Ascending aorta (tissue), 2 donors: ENCODE measurements around the gene EEF2. TPM values are rescaled to one million over a fixed set of nuclear protein-coding genes. Genes with fewer than 3 reads are reported as not detected.
A peak's percentile ranks its signal among the peaks of the same experiment; 100 is the strongest.

Experiments
- DNase-seq, 2 donors: peaks; one replicate each; pipeline ENCODE4 v3.0.0-alpha.2; 2019; ENCODE audit warnings: low spot score in 2 of 2
- H3K27ac ChIP-seq, 2 donors: fragments of 200-600 bp; sonication (generic); one replicate each; pipeline ENCODE4 v1.5.1; 2016 to 2017; ENCODE audit warnings: mild to moderate bottlenecking in 1 of 2
- H3K27me3 ChIP-seq: fragments of 200-600 bp; sonication (generic); one replicate; pipeline ENCODE4 v1.5.1; 2017
- H3K36me3 ChIP-seq, 2 donors: fragments of 200-600 bp; sonication (generic); one replicate each; pipeline ENCODE4 v1.5.1; 2016
- H3K4me1 ChIP-seq, 2 donors: fragments of 200-600 bp; sonication (generic); one replicate each; pipeline ENCODE4 v1.5.1; 2016 to 2017; ENCODE audit warnings: mild to moderate bottlenecking in 1 of 2
- H3K4me3 ChIP-seq, 2 donors: fragments of 200-600 bp; sonication (generic); one replicate each; pipeline ENCODE4 v1.5.1; 2016 to 2017; ENCODE audit warnings: mild to moderate bottlenecking in 1 of 2
- H3K9me3 ChIP-seq, 2 donors: fragments of 200-600 bp; sonication (generic); one replicate each; pipeline ENCODE4 v1.5.1; 2016
- intact Hi-C: fragments of 100-400 bp; cut with DNase I; formaldehyde crosslinking; loops from one replicate; pipeline ENCODE4 v1.15.1; 2023
- total RNA-seq: library from RNA; depleted of rRNA; stranded (reverse); fragments of >200 nt; gene quantifications from one replicate; pipeline ENCODE4 v1.1.0, GENCODE V29; 2016
- TF ChIP-seq, protein P1 (sequence below), 3 experiments: fragments of 200-600 bp in 2 of 3; fragments of 450-650 bp in 1 of 3; sonication (generic) in 2 of 3; IDR thresholded peaks; one replicate each; pipeline ENCODE4 v1.5.1; 2016 to 2019; ENCODE audit warnings: antibody characterized with exemption in 3 of 3, mild to moderate bottlenecking in 1 of 3, moderate library complexity in 1 of 3

Gene EEF2
- total RNA-seq, 1 donor from 2014 or later, result 1,544 TPM

DNA sequence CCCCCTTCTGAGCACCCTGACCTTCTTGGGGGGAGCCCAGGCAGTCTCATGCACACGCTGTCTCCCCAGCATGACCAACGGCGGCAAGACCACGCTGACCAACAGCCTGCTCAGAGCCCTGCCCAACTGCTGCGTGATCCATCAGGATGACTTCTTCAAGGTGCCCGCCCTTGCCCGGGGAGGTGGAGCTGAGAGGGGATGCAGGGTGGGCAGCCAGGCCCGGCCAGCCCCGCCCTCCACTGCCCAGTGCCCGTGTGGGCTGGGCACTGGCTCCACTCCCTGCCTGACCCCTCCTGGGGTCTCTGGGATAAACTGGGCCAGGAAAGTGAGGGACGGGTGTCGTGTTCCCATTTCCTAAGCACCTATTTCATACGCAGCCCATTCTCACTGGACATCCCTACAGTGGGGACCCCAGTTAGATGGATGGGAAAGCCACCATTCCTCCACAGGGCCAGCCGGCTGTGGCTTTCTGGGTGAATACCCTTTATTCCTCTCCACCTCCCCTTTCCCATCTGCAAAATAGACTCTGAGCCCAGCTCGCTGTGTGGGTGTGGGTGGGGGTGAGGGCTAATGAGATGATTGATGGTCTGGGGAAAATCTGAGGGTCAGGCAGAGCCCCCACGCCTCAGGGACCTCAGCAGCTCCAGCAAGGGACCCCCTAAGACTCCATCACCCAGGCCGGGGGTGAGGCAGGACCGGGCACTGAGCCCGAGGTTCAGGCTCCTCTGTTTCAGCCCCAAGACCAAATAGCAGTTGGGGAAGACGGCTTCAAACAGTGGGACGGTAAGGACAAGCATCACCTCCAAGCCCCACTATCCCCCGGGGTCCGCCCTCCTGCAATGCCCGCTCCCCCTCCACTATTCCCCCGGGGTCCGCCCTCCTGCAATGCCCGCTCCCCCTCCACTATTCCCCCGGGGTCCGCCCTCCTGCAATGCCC, 48.5 kb downstream of the EEF2 start:
- Histone ChIP-seq H3K27ac (no peak overlapping the region), H3K36me3 (no peaks in the 10 kb centered on the region), H3K27me3 (no peaks in the 10 kb centered on the region), H3K4me3 (no peak overlapping the region), H3K4me1 (peaks cover 4 to 5% of the 10 kb centered on the region in 2 donors), H3K9me3 (no peaks in the 10 kb centered on the region)
- intact Hi-C loops, result no loop called here
- TF ChIP-seq, protein P1, sequence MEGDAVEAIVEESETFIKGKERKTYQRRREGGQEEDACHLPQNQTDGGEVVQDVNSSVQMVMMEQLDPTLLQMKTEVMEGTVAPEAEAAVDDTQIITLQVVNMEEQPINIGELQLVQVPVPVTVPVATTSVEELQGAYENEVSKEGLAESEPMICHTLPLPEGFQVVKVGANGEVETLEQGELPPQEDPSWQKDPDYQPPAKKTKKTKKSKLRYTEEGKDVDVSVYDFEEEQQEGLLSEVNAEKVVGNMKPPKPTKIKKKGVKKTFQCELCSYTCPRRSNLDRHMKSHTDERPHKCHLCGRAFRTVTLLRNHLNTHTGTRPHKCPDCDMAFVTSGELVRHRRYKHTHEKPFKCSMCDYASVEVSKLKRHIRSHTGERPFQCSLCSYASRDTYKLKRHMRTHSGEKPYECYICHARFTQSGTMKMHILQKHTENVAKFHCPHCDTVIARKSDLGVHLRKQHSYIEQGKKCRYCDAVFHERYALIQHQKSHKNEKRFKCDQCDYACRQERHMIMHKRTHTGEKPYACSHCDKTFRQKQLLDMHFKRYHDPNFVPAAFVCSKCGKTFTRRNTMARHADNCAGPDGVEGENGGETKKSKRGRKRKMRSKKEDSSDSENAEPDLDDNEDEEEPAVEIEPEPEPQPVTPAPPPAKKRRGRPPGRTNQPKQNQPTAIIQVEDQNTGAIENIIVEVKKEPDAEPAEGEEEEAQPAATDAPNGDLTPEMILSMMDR (IDR thresholded peaks at IDR 0.05), result no peak
- DNase-seq, result no peak

DNA sequence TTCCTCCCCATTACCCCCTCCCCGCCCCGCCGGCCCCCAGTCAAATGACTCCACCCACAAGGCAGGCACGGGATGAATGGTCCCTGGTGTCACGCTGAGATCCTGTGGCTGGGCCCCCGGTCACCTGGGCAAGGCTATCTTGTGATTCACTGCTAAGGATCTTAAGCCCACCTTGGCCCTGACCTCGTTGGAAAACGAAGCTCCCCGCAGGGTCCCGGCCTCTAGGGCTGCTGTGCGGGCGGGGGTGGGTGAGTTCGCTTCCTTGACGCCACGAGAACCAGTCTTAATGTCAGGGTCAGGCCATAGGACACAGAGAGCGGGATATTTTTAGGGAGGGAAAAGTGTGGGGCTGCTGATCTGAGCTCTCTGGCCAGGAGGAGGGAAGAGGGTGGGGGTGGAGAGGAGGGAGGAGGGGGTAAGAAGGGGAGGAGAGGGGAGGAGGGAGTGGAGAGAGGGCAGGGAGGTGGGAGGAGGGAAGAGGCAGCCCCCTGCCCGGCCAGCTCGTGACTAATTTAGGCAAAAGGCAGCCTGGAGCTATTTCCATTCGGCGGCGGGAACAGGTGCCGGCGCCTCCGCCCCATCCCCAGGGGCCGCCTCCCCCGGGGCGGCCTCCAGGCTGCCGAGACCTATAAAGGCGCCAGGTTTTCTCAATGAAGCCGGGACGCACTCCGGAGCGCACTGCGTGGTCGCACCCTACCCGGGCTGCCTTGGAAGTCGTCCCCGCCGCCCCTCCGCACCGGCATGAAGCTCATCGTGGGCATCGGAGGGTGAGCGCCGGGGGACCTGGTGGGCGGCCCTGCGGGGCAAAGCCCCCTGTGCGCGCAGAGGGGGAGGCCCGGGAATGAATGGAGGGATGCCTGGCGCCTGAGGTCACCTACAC, 52.1 kb downstream of the EEF2 start, which contains the start of gene NMRK2:
TSS of gene NMRK2 (plus strand) at position 139 of the 880 bp plus-strand sequence. CDS start at position 742, 603 bp downstream.
- intact Hi-C loops, result no loop called here
- TF ChIP-seq, protein P1 (IDR thresholded peaks at IDR 0.05), result no peak

GRCh38 chr19:3931041-3931440, 54.2 kb downstream of the EEF2 start:
- H3K9me3 ChIP-seq, result no peaks in the 10 kb centered on the region
- no peaks in the 10 kb centered on the region for H3K27me3 ChIP-seq
- H3K4me3 ChIP-seq, result no peak overlapping the region
- H3K36me3 ChIP-seq, result no peaks in the 10 kb centered on the region
- TF ChIP-seq, protein P1 (IDR thresholded peaks at IDR 0.05), result no peak
- H3K4me1 ChIP-seq, result peaks cover 4 to 5% of the 10 kb centered on the region in 2 donors
- no peak for DNase-seq
- intact Hi-C loops, result no loop called here
- no peak overlapping the region for H3K27ac ChIP-seq

More for the DNA sequence above, 52.1 kb downstream of the EEF2 start, which contains the start of gene NMRK2:
- H3K27me3 ChIP-seq, result no peaks in the 10 kb centered on the region
- H3K27ac ChIP-seq, result no peak within 1 kb of the TSS
- H3K4me1 ChIP-seq, result peaks cover 4 to 5% of the 10 kb centered on the region in 2 donors
- no peaks in the 10 kb centered on the region for H3K9me3 ChIP-seq
- DNase-seq, result no peak
- H3K4me3 ChIP-seq, result peak within 1 kb of the TSS in 1 of 2 donors; percentile 9
- H3K36me3 ChIP-seq, result no peaks in the 10 kb centered on the region

Other genes starting within 250 kb of the EEF2 start
- gene APBA3, start 223.8 kb downstream of the EEF2 start, total RNA-seq, result 58.9 TPM
- gene MRPL54, start 222.8 kb downstream of the EEF2 start, total RNA-seq, result 34.9 TPM
- not detected for gene RAX2, start 213.2 kb downstream of the EEF2 start, total RNA-seq
- gene MATK, start 199.1 kb downstream of the EEF2 start, total RNA-seq, result not detected
- gene ZFR2, start 116.4 kb downstream of the EEF2 start, total RNA-seq, result not detected
- gene ATCAY, start 104.8 kb downstream of the EEF2 start, total RNA-seq, result not detected
- gene NMRK2, start 52.4 kb downstream of the EEF2 start, total RNA-seq, result not detected
- 135 TPM for gene DAPK3, start 14.4 kb downstream of the EEF2 start, total RNA-seq
- gene PIAS4, start 22.3 kb upstream of the EEF2 start, total RNA-seq, result 30.8 TPM
- 76.4 TPM for gene ZBTB7A, start 81.4 kb upstream of the EEF2 start, total RNA-seq
- 155 TPM for gene MAP2K2, start 138.7 kb upstream of the EEF2 start, total RNA-seq
- 2.8 TPM for gene CREB3L3, start 168.2 kb upstream of the EEF2 start, total RNA-seq
- gene SIRT6, start 197.1 kb upstream of the EEF2 start, total RNA-seq, result 5.9 TPM
- gene ANKRD24, start 197.2 kb upstream of the EEF2 start, total RNA-seq, result not detected
- not detected for gene EBI3, start 244.1 kb upstream of the EEF2 start, total RNA-seq